Adipose tissue (tissue), 3 donors: ENCODE data around the gene NADK. TPM values are rescaled to one million over a fixed set of nuclear protein-coding genes. Genes with fewer than 3 reads are reported as not detected.
"Not testable (repeated sequence)": the region's sequence is repeated elsewhere in the genome, so short reads cannot be mapped to it uniquely, and the experiment has no call there.

Experiments used
- H3K27ac ChIP-seq: one replicate; pipeline ENCODE4 v1.5.1; 2013; ENCODE audit warnings: low read depth, low read length
- WGBS, 3 donors: extraction: QIAGEN DNeasy Blood & Tissue Kit; methylation state at CpG; one replicate each; pipeline ENCODE4 v1.1.7; 2013; 5-methylcytosine and 5-hydroxymethylcytosine counted together
- polyA plus RNA-seq, 3 donors: library from polyadenylated mRNA; stranded (reverse); fragments of 200-250 nt; gene quantifications; one replicate each; pipeline ENCODE4 v1.2.3, GENCODE V29; 2013
- donor health status: healthy with polysubstance abuse.
- donor health status: Bipolar disorder and iron deficiency.
- donor health status: healthy.

The NADK gene
- polyA plus RNA-seq, 3 donors = 33.2 to 131 (median 73.2) TPM

DNA sequence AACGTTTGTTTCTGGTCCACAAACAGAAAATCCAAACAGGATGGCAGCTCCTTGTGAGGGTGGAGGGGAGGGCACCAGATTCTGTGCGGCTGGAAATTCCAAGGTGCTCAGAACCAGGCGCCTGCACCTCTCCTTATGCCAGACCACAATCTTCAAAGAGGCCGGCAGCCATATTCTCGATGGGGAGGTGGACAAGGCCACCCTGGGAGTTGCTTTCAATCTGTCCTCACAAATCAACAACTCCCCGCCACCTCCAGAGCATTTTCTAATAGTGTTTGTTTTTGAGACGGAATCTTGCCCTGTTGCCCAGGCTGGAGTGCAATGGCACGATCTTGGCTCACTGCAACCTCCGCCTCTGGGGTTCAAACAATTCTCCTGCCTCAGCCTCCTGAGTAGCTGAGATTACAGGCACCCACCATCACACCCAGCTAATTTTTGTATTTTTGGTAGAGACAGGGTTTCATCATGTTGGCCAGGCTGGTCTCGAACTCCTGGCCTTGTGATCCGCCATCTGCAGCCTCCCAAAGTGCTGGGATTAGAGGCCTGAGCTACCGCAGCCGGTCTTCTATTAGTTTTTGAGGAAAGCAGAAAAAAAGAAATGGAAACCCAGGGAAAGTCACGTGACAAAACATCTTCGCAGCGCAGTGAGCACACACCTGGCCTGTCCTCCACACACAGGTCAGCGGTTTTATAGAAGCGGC is 49.0 kb downstream of the NADK start:
- not testable (repeated sequence) for H3K27ac ChIP-seq
- WGBS, 3 donors = 85 to 90% (median 87%) methylated on average over 10 to 15 of the region's 18 CpGs

- peak overlapping the region; percentile 55 for H3K27ac ChIP-seq
- WGBS, 3 donors = 50 to 74% (median 55%) methylated on average over 10 to 14 of the region's 14 CpGs
Observed at GRCh38 chr1:1728308-1729005, 49.8 kb downstream of the NADK start.

- WGBS, 3 donors = 72 to 85% (median 74%) methylated on average over 7 to 11 of the region's 12 CpGs
- H3K27ac ChIP-seq = not testable (repeated sequence)
Observed at GRCh38 chr1:1727131-1727651, 51.1 kb downstream of the NADK start.

DNA sequence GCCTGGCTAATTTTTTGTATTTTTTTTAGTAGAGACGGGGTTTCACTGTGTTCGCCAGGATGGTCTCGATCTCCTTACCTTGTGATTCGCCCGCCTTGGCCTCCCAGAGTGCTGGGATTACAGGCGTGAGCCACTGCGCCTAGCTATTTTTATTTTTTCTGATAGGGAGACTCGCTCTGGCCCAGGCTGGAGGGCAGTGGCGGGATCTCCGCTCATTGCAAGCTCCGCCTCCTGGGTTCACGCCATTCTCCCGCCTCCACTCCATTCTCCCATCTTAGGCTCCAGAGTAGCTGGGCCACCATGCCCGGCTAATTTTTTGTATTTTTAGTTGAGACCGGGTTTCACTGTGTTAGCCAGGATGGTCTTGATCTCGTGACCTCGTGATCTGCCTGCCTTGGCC is 52.2 kb downstream of the NADK start:
- not testable (repeated sequence) for H3K27ac ChIP-seq
- 91 to 97% (median 96%) methylated on average over 14 to 17 of the region's 17 CpGs for WGBS, 3 donors

GRCh38 chr1:1724035-1724864 is 54.0 kb downstream of the NADK start, which contains the start of gene CDK11A:
TSS of gene CDK11A (minus strand) at chr1:1724357. CDS start at chr1:1722818, 1,539 bp downstream.
- not testable (repeated sequence) for H3K27ac ChIP-seq
- WGBS, 3 donors = 0 to 1% (median 0%) methylated on average over 35 to 56 of the region's 78 CpGs

GRCh38 chr1:1721201-1721600 is 57.1 kb downstream of the NADK start:
- WGBS, 3 donors = 55 to 78% (median 71%) methylated on average over 7 of the region's 7 CpGs
- H3K27ac ChIP-seq = no peak overlapping the region

DNA sequence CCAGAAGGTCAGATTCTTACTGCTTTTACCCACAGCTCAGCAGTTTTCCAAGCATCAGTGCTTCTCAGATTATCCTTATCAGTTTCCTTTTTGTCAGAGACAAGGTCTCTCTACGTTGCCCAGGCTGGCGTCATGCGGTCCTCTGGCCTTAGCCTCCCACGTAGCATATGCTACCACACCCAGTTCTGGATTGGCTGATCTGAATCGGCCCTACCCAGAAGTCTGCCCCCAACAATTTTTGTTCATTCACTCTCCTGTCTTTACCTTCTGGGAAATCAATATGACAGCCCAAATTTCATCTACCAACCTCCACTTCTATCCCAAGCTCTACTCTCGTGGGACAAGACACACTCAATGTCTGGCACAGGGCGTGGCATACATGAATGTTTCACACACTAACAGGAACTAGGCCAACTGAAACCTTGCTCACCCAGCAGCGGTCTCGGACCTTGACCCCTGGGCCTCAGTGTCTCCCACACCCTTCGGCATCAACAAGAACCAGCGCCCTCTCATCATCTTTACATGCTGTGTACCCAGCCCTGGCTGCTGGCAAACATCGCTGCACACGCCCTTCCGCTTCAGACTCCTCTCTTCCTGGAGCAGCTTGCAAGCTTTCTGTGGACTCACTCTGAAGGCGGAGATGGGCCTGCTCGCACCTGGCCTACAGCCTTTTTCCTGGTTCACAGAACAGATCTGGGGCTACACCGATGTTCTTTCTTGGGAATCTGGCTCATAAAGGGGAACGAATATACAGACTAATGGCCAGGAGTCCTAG is 63.0 kb downstream of the NADK start:
- 85 to 95% (median 92%) methylated on average over 8 to 14 of the region's 18 CpGs for WGBS, 3 donors
- H3K27ac ChIP-seq = not testable (repeated sequence)

DNA sequence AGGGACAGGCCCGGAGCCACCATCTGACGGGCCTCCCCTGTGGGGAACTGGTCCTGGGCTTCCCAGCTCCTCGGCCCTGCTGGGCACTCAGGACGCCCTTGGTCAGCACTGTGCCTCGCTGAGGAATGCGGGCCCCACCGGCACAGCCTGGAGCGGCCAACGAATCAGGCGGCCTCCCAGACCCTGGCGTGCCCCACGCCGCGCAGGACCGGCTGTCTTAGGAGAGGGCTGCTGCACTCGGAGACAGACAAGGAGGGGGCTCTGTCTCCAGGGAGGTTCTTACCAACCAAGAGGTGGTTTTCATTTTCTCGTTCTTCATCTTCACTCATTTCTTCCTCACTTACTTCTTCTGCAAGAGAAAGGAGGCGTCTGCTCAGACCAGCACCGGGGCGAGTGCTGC is 70.4 kb downstream of the NADK start:
- WGBS, 3 donors = 98% methylated on average over 13 of the region's 20 CpGs; no CpG with 5 or more reads in 2 of the 3 donors
- H3K27ac ChIP-seq = not testable (repeated sequence)

- 93% methylated on average over 13 of the region's 23 CpGs; no CpG with 5 or more reads in 2 of the 3 donors for WGBS, 3 donors
- H3K27ac ChIP-seq = not testable (repeated sequence)
Observed at GRCh38 chr1:1707241-1707640, 71.0 kb downstream of the NADK start.

- H3K27ac ChIP-seq = not testable (repeated sequence)
- 95% methylated on average over 2 of the region's 10 CpGs; no CpG with 5 or more reads in 2 of the 3 donors for WGBS, 3 donors
Observed at GRCh38 chr1:1705623-1706022, 72.6 kb downstream of the NADK start.

GRCh38 chr1:1704284-1704957 is 73.8 kb downstream of the NADK start:
- not testable (repeated sequence) for H3K27ac ChIP-seq
- WGBS, 3 donors = 90 to 95% (median 93%) methylated on average over 13 to 27 of the region's 27 CpGs

GRCh38 chr1:1703796-1704195 is 74.5 kb downstream of the NADK start:
- 92 to 96% (median 96%) methylated on average over 11 to 22 of the region's 22 CpGs for WGBS, 3 donors
- no peak overlapping the region for H3K27ac ChIP-seq

- H3K27ac ChIP-seq = not testable (repeated sequence)
- WGBS, 3 donors = 79 to 88% (median 80%) methylated on average over 3 to 7 of the region's 18 CpGs
Observed at GRCh38 chr1:1702506-1702905, 75.8 kb downstream of the NADK start.

Other genes starting within 250 kb of the NADK start
- 1 to 10 TPM in 2 of 3 donors, under 1 TPM in 1; 0.85 to 4.3 (median 2.1) TPM for gene TMEM240, start 237.8 kb downstream of the NADK start, polyA plus RNA-seq
- gene SSU72, start 203.6 kb downstream of the NADK start, polyA plus RNA-seq = 100 to 1,000 TPM in 2 of 3 donors, 10 to 100 TPM in 1; 63.1 to 139 (median 133) TPM
- 1 to 10 TPM in 1 of 3 donors, under 1 TPM in 2; 0.52 to 2.2 (median 0.70) TPM for gene FNDC10, start 178.3 kb downstream of the NADK start, polyA plus RNA-seq
- 10 to 100 TPM; 37.0 to 65.3 (median 41.8) TPM for gene MIB2, start 163.0 kb downstream of the NADK start, polyA plus RNA-seq
- gene MMP23B, start 146.3 kb downstream of the NADK start, polyA plus RNA-seq = 10 to 100 TPM in 1 of 3 donors, 1 to 10 TPM in 1, under 1 TPM in 1; 0.89 to 24.4 (median 3.4) TPM
- 10 to 100 TPM; 17.6 to 35.4 (median 26.6) TPM for gene CDK11B, start 119.5 kb downstream of the NADK start, polyA plus RNA-seq
- 10 to 100 TPM; 15.1 to 19.5 (median 18.5) TPM for gene SLC35E2B, start 85.7 kb downstream of the NADK start, polyA plus RNA-seq
- 10 to 100 TPM; 10.5 to 52.6 (median 21.5) TPM for gene CDK11A, start 54.1 kb downstream of the NADK start, polyA plus RNA-seq
- gene GNB1, start 112.6 kb upstream of the NADK start, polyA plus RNA-seq = 100 to 1,000 TPM in 2 of 3 donors, 10 to 100 TPM in 1; 67.2 to 180 (median 148) TPM
- 1 to 10 TPM in 1 of 3 donors, under 1 TPM in 2; 0.48 to 2.7 (median 0.62) TPM for gene CALML6, start 136.8 kb upstream of the NADK start, polyA plus RNA-seq
- 100 to 1,000 TPM in 1 of 3 donors, 1 to 10 TPM in 2; 1.5 to 182 (median 5.6) TPM for gene TMEM52, start 140.8 kb upstream of the NADK start, polyA plus RNA-seq
- gene CFAP74, start 225.3 kb upstream of the NADK start, polyA plus RNA-seq = under 1 TPM; 0.02 to 0.24 (median 0.22) TPM
- under 1 TPM in 2 of 3 donors, not detected in 1; 0.28 to 0.30 TPM for gene GABRD, start 240.9 kb upstream of the NADK start, polyA plus RNA-seq